ENCODE data around the gene CD320. TPM values are rescaled to one million over a fixed set of nuclear protein-coding genes. Genes with fewer than 3 reads are reported as not detected.

Gene CD320
- polyA plus RNA-seq, 4 donors = 30.7 to 49.2 (median 33.5) TPM

- no peak for DNase-seq (ENCODE audit: low read depth in 4 of 4, low spot score in 3 of 4)
These were observed 52.6 kb downstream of the CD320 start for GRCh38 chr19:8255426-8256125.

GRCh38 chr19:8254286-8255001 is 53.7 kb downstream of the CD320 start:
- DNase-seq (ENCODE audit: low read depth in 4 of 4, low spot score in 3 of 4) = no peak

DNA sequence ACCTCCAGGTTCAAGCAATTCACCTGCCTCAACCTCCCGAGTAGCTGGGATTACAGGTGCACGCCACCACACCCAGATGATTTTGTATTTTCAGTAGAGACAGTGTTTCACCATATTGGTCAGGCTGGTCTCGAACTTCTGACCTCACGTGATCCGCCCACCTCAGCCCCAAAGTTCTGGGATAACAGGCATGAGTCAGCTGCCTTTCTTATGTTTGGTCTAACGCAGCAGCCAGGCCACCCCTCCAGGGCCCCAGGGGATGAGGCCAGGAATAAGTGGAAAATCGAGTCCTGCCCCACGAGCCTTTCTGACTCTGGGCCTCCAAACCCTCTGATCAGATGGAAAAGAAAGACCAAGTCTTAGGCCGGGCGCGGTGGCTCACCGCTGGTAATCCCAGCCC is 54.5 kb downstream of the CD320 start:
- no peak for DNase-seq (ENCODE audit: low read depth in 4 of 4, low spot score in 3 of 4)

- peak; percentile 65 to 82 (median 66) for DNase-seq (ENCODE audit: low read depth in 4 of 4, low spot score in 3 of 4)
These were observed 55.1 kb downstream of the CD320 start for GRCh38 chr19:8252922-8253589.

Other genes with a start within 250 kb of the CD320 start
- gene FBN3, start 158.8 kb downstream of the CD320 start, polyA plus RNA-seq (ENCODE audit: insufficient read length in 4 of 4) = 10 to 100 TPM; 27.4 to 35.1 (median 29.5) TPM
- 10 to 100 TPM; 33.2 to 52.0 (median 40.8) TPM for gene CERS4, start 99.0 kb downstream of the CD320 start, polyA plus RNA-seq (ENCODE audit: insufficient read length in 4 of 4)
- gene NDUFA7, start 13.0 kb upstream of the CD320 start, polyA plus RNA-seq (ENCODE audit: insufficient read length in 4 of 4) = 10 to 100 TPM; 44.9 to 61.6 (median 57.9) TPM
- 100 to 1,000 TPM; 326 to 611 (median 414) TPM for gene RPS28, start 13.1 kb upstream of the CD320 start, polyA plus RNA-seq (ENCODE audit: insufficient read length in 4 of 4)
- 10 to 100 TPM in 1 of 4 donors, 1 to 10 TPM in 3; 6.8 to 16.7 (median 8.1) TPM for gene KANK3, start 34.9 kb upstream of the CD320 start, polyA plus RNA-seq (ENCODE audit: insufficient read length in 4 of 4)
- 1 to 10 TPM; 1.6 to 5.0 (median 2.4) TPM for gene ANGPTL4, start 55.8 kb upstream of the CD320 start, polyA plus RNA-seq (ENCODE audit: insufficient read length in 4 of 4)
- 100 to 1,000 TPM; 121 to 174 (median 130) TPM for gene RAB11B, start 82.0 kb upstream of the CD320 start, polyA plus RNA-seq (ENCODE audit: insufficient read length in 4 of 4)
- 10 to 100 TPM; 12.8 to 18.6 (median 13.5) TPM for gene MARCHF2, start 104.9 kb upstream of the CD320 start, polyA plus RNA-seq (ENCODE audit: insufficient read length in 4 of 4)
- gene HNRNPM, start 136.6 kb upstream of the CD320 start, polyA plus RNA-seq (ENCODE audit: insufficient read length in 4 of 4) = 100 to 1,000 TPM; 354 to 435 (median 411) TPM
- gene PRAM1, start 194.3 kb upstream of the CD320 start, polyA plus RNA-seq (ENCODE audit: insufficient read length in 4 of 4) = 1 to 10 TPM; 1.1 to 1.5 (median 1.3) TPM
- gene ZNF414, start 205.8 kb upstream of the CD320 start, polyA plus RNA-seq (ENCODE audit: insufficient read length in 4 of 4) = 10 to 100 TPM; 18.8 to 27.0 (median 23.6) TPM

Data from right renal pelvis (tissue), 4 donors.